ENCODE data around the gene KCNV2.

GRCh38 chr9:2679011-2679410, 38.3 kb upstream of the KCNV2 start:
- TF ChIP-seq EZH2 (IDR thresholded peaks at IDR 0.05; ENCODE audit: borderline replicate concordance, insufficient read depth, low read depth, low read length, poor library complexity, severe bottlenecking) = no peak
- no peak for TF ChIP-seq CTCF (IDR thresholded peaks at IDR 0.05)

All from B cell (primary cell).